ENCODE data around the gene SEC16A.

DNA sequence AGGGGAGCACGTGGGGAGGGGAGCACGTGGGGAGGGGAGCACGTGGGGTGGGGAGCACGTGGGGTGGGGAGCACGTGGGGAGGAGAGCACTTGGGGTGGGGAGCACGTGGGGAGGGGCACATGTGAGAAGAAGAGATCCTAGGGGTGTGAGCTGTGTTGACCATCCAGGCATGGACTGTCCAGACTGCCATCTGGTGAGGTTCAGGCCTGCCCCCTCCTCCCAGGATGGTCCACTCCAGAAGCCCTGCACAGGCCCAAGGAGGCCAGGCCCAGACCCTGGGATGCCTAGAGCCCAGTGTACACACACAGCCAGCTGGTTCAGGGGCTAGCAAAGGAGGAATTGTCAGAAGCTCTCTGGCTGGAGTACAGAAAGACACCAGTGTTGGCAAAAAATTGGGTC, 85.2 kb downstream of the SEC16A start:
- TF ChIP-seq POLR2A (IDR thresholded peaks at IDR 0.05): no peak
- TF ChIP-seq, protein P1, sequence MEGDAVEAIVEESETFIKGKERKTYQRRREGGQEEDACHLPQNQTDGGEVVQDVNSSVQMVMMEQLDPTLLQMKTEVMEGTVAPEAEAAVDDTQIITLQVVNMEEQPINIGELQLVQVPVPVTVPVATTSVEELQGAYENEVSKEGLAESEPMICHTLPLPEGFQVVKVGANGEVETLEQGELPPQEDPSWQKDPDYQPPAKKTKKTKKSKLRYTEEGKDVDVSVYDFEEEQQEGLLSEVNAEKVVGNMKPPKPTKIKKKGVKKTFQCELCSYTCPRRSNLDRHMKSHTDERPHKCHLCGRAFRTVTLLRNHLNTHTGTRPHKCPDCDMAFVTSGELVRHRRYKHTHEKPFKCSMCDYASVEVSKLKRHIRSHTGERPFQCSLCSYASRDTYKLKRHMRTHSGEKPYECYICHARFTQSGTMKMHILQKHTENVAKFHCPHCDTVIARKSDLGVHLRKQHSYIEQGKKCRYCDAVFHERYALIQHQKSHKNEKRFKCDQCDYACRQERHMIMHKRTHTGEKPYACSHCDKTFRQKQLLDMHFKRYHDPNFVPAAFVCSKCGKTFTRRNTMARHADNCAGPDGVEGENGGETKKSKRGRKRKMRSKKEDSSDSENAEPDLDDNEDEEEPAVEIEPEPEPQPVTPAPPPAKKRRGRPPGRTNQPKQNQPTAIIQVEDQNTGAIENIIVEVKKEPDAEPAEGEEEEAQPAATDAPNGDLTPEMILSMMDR (IDR thresholded peaks at IDR 0.05): no peak

Data from thyroid gland (tissue), 4 donors.